Umbilical cord (tissue), 2 donors: ENCODE data around the gene YPEL4. TPM values are rescaled to one million over a fixed set of nuclear protein-coding genes. Genes with fewer than 3 reads are reported as not detected.

Experiments used
- DNase-seq: peaks from one replicate; pipeline ENCODE4 v3.0.0-alpha.2; 2015; ENCODE audit warnings: low spot score
- total RNA-seq: library from RNA; depleted of rRNA; stranded (reverse); fragments of >200 nt; gene quantifications from one replicate; pipeline ENCODE4 v1.2.3, GENCODE V29; 2014; ENCODE audit warnings: low replicate concordance; ENCODE audit not compliant: insufficient read depth

YPEL4 gene
- total RNA-seq, 1 donor from 2014 or later, result 3.4 TPM

- DNase-seq, result no peak
Measured at GRCh38 chr11:57633394-57634070, 16.2 kb downstream of the YPEL4 start.

- no peak for DNase-seq
Measured at GRCh38 chr11:57632116-57632515, 17.6 kb downstream of the YPEL4 start.

GRCh38 chr11:57630171-57630570 is 19.5 kb downstream of the YPEL4 start:
- DNase-seq, result no peak

GRCh38 chr11:57626895-57627294 is 22.8 kb downstream of the YPEL4 start:
- no peak for DNase-seq

- DNase-seq, result no peak
Measured at GRCh38 chr11:57624864-57625263, 24.8 kb downstream of the YPEL4 start.

- DNase-seq, result no peak
Measured at GRCh38 chr11:57622263-57622662, 27.4 kb downstream of the YPEL4 start.

GRCh38 chr11:57620467-57620866 is 29.2 kb downstream of the YPEL4 start:
- DNase-seq, result no peak

GRCh38 chr11:57619331-57619730 is 30.4 kb downstream of the YPEL4 start:
- no peak for DNase-seq

- DNase-seq, result no peak
Measured at GRCh38 chr11:57618438-57618837, 31.3 kb downstream of the YPEL4 start.

- DNase-seq, result no peak
Measured at GRCh38 chr11:57616595-57616994, 33.1 kb downstream of the YPEL4 start.

GRCh38 chr11:57615308-57615707 is 34.4 kb downstream of the YPEL4 start:
- DNase-seq, result no peak

GRCh38 chr11:57614234-57614772 is 35.4 kb downstream of the YPEL4 start:
- no peak for DNase-seq

GRCh38 chr11:57610170-57610569 is 39.5 kb downstream of the YPEL4 start:
- no peak for DNase-seq

- DNase-seq, result no peak
Measured at GRCh38 chr11:57605028-57605420, 44.7 kb downstream of the YPEL4 start.

GRCh38 chr11:57604296-57605027 is 45.2 kb downstream of the YPEL4 start:
- no peak for DNase-seq

- DNase-seq, result no peak
Measured at GRCh38 chr11:57601297-57601696, 48.4 kb downstream of the YPEL4 start.

GRCh38 chr11:57599381-57599780 is 50.3 kb downstream of the YPEL4 start:
- DNase-seq, result no peak

- DNase-seq, result peak; percentile 49
Measured at GRCh38 chr11:57598831-57599155, 50.9 kb downstream of the YPEL4 start.

- DNase-seq, result peak; percentile 88
Measured at GRCh38 chr11:57597916-57598830, 51.5 kb downstream of the YPEL4 start.

GRCh38 chr11:57597461-57597915 is 52.2 kb downstream of the YPEL4 start, which contains the start of gene SERPING1:
Gene SERPING1 (plus strand): TSS chr11:57597685. CDS start chr11:57598271, 586 bp downstream.
- peak; percentile 44 for DNase-seq

GRCh38 chr11:57596266-57596885 is 53.3 kb downstream of the YPEL4 start:
- no peak for DNase-seq
